ENCODE measurements around the gene CRYBG1. TPM values are rescaled to one million over a fixed set of nuclear protein-coding genes. Genes with fewer than 3 reads are reported as not detected.

Gene CRYBG1
- total RNA-seq, 1 experiment from 2014 or later = 5.7 TPM

GRCh38 chr6:106446287-106446885 lies 85.9 kb downstream of the CRYBG1 start:
- Histone ChIP-seq H2BK15ac (ENCODE audit: low read depth, low read length) (no peak overlapping the region), H3K4me2 (ENCODE audit: insufficient read depth, insufficient read length, low read length) (no peak overlapping the region), H3K4ac (ENCODE audit: low read depth, low read length) (no peak overlapping the region), H3K14ac (ENCODE audit: insufficient read depth, low read length) (no peak overlapping the region), H3K4me1 (ENCODE audit: insufficient read depth, low read length) (no peaks in the 10 kb centered on the region), H3K79me2 (ENCODE audit: insufficient read depth, low read length) (no peaks in the 10 kb centered on the region), H2AK5ac (ENCODE audit: insufficient read length, low read length) (no peak overlapping the region), H4K91ac (ENCODE audit: insufficient read length, low read depth, low read length) (no peak overlapping the region), H4K5ac (ENCODE audit: insufficient read length, low read depth, low read length) (no peak overlapping the region), H3K9ac (ENCODE audit: extremely low read depth, insufficient read length, low read length) (no peak overlapping the region), H4K8ac (replicated peaks; ENCODE audit: insufficient read length, low read depth, low read length) (no peak overlapping the region), H2AFZ (ENCODE audit: low read length) (no peak overlapping the region), H2BK120ac (ENCODE audit: low read depth, low read length, poor library complexity, severe bottlenecking) (no peak overlapping the region), H3K79me1 (ENCODE audit: insufficient read depth, low read depth, low read length, poor library complexity, severe bottlenecking) (no peaks in the 10 kb centered on the region), H2BK20ac (ENCODE audit: low read depth, low read length, poor library complexity, severe bottlenecking) (no peak overlapping the region), H3K27ac (ENCODE audit: insufficient read length, low read depth, low read length) (no peak overlapping the region), H3K18ac (ENCODE audit: insufficient read length, low read depth, low read length) (no peak overlapping the region), H2BK12ac (ENCODE audit: insufficient read length, low read depth, low read length) (no peak overlapping the region), H4K20me1 (ENCODE audit: control insufficient read depth, insufficient read depth, insufficient read length) (no peaks in the 10 kb centered on the region), H3K23me2 (ENCODE audit: insufficient read length, low read depth, low read length, poor library complexity, severe bottlenecking) (no peaks in the 10 kb centered on the region), H3K56ac (ENCODE audit: insufficient read length, low read depth, low read length) (no peak overlapping the region), H3K27me3 (ENCODE audit: insufficient read depth, low read length) (no peaks in the 10 kb centered on the region), H3K9me3 (ENCODE audit: control insufficient read depth, low read depth, low read length) (no peaks in the 10 kb centered on the region), H2BK5ac (ENCODE audit: insufficient read length, low read length) (no peak overlapping the region), H3T11ph (ENCODE audit: low read length) (no peak overlapping the region), H3K23ac (ENCODE audit: insufficient read length, low read depth, low read length) (no peak overlapping the region)
- WGBS (ENCODE audit: extremely low coverage, insufficient read length, low lambda C conversion rate) = no CpG with 5 or more reads among the region's 4 CpGs
- H3K27ac Mint-ChIP-seq = no peak overlapping the region; a peak in 1 of 7 replicates
- DNase-seq = no peak
- no peak overlapping the region for H3K4me3 Mint-ChIP-seq
- no peaks in the 10 kb centered on the region for H3K27me3 Mint-ChIP-seq (ENCODE audit: low read depth)
- H3K36me3 Mint-ChIP-seq (ENCODE audit: insufficient read depth in 1 of 3, low read depth in 3 of 3) = no peaks in the 10 kb centered on the region
- H3K4me1 Mint-ChIP-seq = peaks cover 14% of the 10 kb centered on the region in 2 experiments
- H3K9me3 Mint-ChIP-seq = no peaks in the 10 kb centered on the region
- TF ChIP-seq, protein P1, sequence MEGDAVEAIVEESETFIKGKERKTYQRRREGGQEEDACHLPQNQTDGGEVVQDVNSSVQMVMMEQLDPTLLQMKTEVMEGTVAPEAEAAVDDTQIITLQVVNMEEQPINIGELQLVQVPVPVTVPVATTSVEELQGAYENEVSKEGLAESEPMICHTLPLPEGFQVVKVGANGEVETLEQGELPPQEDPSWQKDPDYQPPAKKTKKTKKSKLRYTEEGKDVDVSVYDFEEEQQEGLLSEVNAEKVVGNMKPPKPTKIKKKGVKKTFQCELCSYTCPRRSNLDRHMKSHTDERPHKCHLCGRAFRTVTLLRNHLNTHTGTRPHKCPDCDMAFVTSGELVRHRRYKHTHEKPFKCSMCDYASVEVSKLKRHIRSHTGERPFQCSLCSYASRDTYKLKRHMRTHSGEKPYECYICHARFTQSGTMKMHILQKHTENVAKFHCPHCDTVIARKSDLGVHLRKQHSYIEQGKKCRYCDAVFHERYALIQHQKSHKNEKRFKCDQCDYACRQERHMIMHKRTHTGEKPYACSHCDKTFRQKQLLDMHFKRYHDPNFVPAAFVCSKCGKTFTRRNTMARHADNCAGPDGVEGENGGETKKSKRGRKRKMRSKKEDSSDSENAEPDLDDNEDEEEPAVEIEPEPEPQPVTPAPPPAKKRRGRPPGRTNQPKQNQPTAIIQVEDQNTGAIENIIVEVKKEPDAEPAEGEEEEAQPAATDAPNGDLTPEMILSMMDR (conservative IDR thresholded peaks at IDR 0.05) = peak; percentile 73
